NCI-H1417 (cell line): Measurements from ENCODE around the gene TRIM33.

Source experiments
- DNase-seq, 3 experiments: peaks; one replicate each; lab custom pipeline; 2025; lab: John Stamatoyannopoulos, UW

The TRIM33 gene

DNA sequence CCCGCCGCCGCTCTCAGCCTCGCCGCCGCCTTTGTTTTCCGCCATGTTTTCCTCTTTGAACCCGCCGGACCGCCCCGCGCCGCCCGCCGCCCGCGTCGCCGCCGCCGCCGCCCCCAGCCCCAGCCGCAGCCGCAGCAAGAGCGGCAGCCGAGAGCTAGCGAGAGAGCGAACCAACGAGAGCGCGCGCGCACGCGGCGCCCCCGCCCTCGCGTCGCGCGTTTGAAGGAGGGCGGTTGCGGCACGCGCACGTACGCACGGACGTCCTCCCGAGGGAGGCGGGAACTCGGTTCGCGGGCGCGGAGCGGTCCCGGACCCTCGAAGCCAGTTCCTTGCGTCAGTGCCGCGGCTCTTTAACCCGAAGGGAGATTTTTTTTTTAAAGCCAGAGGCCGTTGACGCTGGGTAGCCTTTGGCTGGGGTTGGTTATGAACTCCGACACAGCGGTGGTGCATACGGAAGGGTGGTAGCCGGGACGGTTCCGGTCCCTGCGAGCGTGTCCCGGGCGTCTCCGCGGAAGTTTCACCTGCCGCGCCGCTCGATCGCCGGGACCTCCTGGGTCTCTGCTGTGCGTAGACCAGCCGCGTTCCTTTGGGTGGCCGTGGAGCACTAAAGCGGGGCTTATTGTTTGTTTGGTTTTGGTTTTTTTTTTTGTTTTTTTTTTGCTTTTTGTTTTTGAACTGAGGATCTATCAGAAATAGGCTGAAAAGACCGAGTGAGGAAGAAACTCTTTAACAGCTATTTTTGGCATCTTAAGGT, at the start of gene TRIM33:
Gene TRIM33, minus strand, starts transcription at position 172 of the 754 bp plus-strand sequence. Its CDS starts 127 bp downstream, at position 45.
- peak; percentile 95 to 99 (median 96) for DNase-seq

DNA sequence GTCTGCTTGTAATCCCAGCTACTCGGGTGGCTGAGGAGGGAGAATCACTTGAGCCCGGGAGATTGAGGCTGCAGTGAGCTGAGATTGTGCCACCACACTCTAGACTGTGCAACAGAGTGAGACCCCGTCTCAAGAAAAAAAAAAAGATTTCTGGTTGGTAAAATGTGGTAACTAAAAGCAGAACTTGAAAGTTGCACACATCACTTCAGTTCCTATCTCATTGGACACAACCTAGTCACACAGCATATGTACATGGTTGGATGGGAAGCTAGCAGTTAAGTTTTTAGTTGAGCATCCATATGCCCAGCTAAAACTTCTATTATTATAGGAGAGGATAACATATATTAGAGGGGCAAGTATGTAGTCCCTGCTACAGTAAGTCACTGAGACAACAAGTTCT, 48.4 kb upstream of the TRIM33 start:
- no peak for DNase-seq

DNA sequence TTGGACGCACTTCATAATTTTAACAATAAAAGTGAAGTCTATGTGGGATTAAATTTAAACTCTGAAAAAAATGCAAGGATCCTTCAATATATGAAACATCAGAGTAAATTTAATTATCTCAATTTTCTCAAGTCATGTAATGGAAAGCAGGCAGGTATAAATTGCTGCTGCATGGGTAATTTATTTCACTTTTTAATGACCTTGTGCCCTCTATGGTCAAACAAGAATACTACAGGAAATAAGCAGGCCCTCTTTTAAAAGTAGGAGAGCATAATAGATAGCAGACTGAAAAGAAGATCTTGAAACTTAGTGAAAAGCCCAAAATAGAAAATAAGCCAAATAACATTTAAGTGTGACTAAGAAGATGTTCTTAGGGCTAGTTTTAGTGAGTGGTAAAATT, 47.5 kb upstream of the TRIM33 start:
- peak in 1 of 3 experiments; percentile 55 for DNase-seq

DNA sequence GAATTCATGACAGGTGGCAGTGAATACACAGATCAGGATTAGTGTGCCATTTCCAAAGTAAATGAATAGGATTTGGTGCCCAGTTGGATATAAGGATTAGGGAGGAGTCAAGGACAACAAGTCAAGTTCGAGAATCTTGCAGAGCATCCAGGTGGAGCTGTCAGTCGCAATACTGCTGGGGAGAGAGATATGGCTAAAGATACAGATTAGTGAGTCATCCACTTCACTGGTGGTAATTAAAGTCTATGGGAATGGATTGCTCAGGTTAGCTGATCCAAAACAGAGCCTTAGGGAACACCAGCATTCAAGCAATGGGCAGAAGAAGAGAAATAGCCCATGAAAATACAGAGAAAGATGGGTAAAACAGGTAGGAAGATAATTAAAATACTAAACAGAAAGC, 43.6 kb upstream of the TRIM33 start:
- no peak for DNase-seq

DNA sequence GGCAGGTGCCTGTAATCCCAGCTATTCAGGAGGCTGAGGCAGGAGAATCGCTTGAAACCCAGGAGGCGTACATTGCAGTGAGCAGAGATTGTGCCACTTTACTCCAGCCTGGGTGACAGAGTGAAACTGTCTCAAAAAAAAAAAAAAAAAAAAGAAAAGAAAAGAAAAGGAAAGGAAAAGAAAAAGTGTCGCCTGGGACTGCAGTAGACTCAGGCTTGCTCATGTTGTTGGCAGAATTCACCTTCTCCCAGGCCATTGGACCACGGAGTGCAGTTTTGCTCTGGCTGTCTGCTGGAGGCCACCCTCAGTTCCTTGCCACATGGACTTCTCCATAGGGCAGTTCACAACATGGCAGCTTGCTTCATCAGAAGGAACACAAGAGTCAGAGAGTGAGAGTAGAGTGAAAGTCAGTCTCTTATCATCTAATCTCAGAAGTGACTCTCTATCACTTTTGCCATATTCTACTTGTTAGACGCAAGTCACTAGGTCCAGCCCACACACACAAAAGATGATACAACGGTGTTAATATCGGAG, 41.2 kb upstream of the TRIM33 start:
- no peak for DNase-seq

DNA sequence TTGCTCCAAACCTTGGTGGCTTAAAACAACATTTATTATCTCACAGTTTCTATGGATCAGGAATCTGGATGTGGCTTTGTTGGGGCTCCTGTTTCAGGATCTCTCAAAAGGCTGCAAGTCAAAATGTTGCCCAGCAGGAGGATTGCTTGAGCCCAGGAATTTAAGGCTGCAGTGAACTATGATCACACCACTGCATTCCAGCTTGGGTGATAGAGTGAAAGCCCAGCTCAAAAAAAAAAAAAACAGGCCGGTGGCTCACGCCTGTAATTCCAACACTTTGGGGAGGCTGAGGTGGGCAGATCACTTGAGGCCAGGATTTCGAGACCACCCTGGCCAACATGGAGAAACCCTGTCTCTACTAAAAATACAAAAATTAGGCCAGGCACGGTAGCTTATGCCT, 40.4 kb upstream of the TRIM33 start:
- DNase-seq: no peak

DNA sequence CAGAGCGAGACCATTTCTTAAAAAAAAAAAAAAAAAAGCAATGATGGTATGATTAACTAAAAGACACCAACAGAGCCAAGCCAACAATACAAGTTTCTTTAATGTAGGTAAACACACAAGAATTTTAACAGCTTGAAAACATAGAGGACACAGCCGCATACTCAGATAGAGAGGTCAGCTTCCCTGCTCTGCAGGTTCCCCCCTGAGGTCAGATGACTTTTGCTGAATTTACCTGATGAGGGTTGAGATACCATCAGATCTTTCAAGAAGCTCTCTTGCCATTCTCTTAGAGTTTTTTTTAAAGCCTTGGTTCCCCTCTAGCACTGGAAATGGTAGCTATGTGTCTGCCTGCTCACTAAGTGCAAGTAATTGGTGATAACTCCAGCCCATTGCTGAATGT, 39.3 kb upstream of the TRIM33 start:
- DNase-seq: no peak

DNA sequence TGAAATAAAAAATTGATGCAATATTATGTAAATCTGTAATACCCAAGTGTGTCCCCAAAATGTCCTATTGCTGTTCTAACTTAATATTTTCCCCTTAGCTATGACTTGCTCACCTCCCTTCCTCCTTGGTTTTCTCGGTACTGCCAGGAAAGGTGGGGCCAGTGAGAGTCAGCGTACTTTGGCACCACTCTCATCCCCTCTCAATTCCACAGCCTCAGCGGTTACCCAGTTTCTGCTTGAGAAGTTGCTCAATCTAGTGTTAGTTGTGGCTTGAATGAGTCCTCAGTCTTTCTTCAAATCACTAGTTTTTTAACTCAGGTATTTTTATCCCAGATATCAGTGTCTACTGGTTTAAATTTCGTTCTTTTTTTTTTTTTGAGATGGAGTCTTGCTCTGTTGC, 38.1 kb upstream of the TRIM33 start:
- no peak for DNase-seq

DNA sequence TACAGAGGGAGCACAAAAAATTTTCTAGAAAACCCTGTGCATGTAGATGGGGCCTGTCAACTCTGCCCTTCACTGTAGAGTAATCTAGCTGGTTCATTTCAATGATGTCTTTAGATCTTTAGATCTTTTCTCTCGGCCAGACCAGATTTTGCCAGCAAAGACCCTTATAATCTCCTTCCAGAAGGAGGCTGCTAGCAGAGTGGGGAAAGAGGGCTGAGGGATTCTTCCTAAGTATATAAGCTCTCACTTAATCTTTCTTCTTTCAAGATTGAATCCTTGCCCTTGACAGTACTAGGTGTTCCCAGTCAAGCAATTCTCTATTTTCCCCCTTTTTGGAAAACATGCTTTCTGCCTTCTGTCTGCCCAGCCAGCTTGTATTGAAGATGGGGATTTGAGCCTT, 36.1 kb upstream of the TRIM33 start:
- no peak for DNase-seq

DNA sequence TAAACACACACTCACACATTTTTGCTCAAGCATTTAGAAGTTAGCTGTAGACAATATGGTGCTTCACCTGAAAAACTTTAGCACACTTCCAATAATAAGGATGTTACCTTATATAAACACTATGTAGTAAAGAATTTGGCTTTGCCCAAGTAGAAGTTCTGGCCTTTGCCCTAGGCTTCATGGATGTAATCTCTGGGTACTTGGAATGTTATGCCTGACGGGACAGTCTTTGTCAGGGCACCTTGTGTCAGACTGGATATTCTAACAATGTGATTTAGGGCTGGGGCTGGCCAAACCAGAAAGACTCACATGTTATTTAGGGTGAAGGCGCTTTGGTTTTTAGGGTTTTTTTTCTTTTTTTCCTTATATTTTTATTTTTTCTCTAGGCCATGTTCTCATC, 34.8 kb upstream of the TRIM33 start:
- DNase-seq: no peak

DNA sequence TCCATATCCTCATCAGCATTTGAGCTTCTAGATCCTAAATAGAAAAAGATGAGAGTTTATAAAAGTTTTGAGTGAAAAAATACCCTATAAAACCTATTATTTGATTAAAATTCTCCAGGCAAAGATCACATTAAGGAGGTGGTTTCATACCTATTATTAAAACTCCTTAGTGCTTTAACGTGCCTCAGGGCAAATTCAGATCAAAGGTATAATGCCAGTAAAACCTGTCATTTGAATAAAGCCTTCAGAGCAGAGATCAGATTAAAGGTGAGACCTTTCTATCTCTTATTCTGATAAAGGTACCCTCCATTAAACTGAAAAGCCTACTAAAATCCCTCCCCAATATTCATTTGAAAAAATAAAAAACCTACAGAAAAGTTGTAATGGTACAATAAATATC, 34.3 kb upstream of the TRIM33 start:
- peak in 1 of 3 experiments; percentile 53 for DNase-seq

DNA sequence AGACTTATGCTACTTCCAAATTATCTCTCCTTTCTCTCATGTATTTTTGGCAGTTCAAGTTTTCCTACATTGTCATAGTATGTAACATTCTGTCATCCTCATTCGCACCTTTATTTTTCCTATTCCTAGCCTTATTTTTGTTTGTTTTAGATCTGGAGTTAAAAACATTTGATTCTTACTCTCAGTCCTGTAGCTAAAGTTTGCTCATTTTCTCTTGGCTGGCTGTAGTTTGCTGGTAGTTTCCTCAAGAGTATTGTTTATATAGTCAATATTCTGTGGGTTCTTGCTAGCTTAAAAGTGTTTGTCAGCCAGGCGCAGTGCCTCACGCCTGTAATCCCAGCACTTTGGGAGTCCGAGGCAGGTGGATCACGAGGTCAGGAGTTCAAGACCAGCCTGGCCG, 29.8 kb upstream of the TRIM33 start:
- DNase-seq: no peak

DNA sequence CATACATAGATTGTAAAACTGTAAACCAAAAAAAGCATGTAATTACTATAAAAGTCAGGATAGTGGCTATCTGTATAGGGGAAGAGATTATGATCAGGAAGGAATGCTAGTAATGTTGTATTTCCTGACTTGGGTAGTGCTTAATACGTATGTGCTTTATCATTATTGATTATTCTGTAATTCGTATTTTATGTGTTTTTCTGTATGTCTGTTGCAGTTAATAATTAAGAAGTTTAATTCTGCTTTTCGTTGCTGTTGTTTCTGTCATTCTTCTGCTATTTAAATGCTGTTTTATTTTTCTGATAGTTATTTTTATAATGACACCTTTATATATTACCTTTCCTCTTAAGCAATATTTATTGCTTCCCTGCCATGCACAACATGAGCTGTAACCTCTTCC, 29.3 kb upstream of the TRIM33 start:
- DNase-seq: no peak

DNA sequence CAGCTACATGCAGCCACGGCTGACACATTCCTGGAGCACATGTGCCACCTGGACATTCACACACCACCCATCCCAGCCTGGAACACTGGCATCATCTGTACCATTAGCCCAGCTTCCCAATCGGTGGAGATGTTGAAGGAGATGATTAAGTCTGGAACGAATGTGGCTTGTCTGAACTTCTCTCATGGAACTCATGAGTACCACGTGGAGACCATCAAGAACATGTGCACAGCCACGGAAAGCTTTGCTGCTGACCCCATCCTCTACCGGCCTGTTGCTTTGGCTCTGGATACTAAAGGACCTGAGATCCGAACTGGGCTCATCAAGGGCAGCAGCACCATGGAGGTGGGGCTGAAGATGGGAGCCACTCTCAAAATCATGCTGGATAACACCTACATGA, 25.0 kb upstream of the TRIM33 start:
- no peak for DNase-seq

DNA sequence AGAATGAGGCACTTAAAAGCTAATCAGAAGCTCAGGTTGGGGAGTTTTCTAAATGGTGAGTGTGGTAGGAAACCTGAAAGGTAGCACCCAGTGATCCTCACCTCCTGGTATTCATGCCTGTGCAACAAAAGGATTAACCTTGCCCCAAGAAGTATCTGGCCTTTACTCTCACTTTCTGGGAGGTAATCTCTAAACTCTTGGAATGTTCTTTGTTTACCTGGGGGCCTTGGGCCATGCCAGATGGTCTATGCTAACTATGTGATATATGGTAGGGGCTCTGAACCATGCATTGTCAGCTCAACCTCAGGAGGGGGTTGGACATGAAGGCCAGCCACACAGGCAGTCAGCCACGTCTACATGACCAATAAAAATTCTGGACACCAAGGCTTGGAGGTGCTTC, 24.4 kb upstream of the TRIM33 start:
- DNase-seq: no peak

DNA sequence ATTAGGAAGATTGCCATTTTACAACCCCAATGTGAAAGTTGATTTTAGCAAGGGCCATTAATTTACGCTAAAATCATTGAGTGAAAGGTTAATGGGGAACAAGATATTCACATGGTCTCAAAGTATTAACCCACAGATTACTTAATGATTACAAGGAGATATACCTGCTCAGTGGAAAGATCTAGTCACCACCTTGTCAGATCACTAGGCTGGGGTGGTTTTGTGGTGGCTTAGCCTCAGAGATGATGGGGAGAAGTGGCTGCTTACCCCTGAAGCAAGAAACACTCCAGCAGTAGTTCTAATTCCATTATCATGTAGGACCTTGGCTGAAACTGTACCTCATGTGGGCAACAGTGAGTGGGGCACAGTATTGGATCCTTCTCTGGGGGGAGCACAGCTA, 20.1 kb upstream of the TRIM33 start:
- DNase-seq: no peak

DNA sequence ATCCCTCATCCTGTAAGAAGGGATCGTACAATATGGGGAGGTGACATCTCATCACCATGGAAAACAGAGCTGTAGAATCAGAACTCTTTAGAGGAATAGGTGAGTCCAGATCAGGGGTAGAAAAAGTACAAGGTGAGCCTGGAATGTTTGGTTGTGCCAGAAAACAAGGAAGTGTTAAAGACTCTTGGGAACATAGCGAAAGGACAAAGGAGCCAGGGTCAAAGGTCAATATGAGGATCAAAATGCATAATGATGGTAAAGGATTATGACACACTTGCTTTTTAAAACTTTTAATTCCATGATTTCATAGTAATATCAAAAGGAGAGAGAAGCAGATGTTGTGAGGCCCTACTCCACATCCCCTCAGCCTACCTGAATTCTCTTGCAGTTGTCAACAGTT, 19.2 kb upstream of the TRIM33 start:
- DNase-seq: no peak

DNA sequence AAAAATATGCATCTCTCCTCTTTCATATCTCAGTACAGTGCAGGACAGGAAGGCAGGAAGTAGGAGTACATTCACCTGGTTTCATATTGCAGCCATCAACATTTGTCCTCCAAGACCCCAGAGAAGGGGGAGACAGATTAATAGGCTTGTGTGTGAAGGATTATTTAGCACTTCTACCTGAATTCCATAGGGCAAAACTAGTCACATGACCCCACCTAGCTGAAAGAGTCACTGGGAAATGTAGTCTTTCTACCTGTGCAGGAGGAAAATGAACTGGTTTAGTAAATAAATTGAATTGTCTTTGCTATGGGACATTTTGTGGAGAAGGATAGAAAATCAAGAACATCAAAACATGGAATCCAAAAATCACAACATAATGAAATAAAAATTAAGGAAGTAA, 13.9 kb upstream of the TRIM33 start:
- DNase-seq: no peak

DNA sequence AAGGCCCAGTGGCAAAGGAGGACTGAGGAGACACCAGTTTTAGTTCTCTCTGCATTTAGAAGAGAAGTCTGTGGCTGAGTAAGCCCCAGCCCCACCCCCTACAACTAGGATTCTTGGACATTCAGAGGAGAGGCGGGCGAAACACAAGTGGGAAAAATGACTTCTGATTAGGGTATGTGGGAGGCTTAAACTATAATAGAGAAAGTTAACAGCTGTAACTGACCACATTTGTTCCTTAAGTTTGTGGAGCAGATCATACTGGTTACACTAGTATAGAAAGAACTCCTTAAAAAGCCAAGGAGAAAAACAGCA, 11.2 kb upstream of the TRIM33 start:
- DNase-seq: no peak

DNA sequence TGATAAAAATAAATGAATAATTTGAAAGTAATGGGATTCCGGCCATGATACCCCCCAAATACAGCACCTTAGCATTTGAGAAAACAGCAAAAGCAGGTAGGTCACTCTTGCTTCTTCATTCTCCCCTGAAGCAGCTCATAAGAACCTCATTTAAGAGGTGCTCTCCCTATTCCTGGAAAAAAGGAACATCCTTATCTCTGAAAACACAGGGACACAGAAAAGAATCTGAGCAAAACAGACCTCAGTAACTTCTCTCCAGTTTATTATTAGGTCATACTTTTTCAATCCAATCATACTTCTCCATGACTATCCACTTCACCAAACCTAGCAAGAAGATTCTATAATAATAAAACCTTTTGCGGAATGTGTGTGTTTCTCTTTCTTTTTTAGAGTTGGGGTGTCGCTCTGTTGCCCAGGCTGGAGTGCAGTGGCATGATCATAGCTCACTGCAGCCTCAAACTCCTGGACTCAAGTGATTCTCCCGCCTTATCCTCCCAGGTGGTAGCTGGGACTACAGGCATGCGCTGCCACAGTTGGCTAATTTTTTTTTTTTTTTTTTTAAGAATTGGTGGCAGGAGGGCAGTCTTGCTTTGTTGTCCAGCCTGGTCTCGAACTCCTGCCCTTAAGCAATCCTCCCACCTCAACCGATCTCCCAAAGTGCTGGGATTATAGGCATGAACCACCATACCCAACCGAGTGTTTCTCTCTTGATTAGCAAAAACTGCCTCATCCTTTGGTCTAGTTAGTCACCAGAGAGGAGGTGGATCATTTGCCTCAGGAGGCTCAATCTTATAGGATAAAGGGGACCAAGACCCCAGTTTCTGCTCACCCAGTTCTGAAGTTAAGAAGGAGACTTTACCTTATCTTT, 10.6 kb upstream of the TRIM33 start:
- DNase-seq: no peak

DNA sequence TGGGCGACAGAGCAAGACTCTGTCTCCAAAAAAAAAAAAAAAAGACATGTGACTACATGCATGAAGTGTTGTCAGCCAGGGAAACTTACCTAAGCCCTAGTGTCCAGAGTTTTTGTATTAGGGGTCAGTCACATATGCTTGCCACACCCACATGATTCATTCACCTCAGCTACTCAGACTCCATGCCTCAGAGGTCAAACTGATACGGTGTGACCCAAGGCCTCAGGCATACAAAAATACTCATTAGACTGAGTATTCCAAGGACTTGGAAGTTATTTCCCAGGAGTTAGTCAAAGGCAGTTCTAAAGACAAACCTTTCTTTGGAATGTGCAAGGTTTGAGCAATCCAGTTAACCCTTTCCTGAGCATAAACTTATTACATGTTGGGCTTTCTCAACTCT, 6.3 kb upstream of the TRIM33 start:
- no peak for DNase-seq

DNA sequence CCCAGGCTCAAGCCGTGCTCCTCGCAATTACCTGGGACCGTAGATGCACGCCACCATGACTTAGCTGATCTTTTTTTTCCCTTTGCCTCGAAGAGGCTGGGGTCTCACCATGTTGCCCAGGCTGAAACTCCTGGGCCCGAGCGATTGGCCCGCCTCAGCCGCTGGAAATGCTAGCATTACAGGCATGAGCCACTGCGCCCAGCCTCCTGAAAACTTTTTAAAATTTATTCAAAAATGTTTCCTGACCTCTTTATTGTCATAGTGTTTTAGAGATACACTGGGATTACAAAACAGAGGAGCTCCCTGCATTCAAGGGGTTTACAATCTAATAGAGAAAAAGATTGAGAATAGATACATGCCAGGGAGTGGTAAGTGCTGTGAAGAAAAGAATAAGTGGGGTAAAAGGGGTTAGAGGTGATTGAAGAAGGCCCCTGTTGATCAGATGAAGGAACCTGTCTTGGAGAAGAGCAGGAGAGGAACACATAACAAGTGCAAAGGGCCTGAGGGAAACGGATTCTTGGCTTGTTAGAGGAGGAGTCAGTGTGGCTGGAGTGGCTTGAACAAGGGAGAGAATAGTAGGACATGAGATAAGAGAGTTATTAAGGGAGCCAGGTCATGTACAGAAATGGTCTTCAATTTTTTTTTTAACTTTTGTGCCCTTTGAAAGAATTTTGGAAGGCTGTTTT, 1.7 kb upstream of the TRIM33 start:
- DNase-seq: peak in 1 of 3 experiments; percentile 35
